IMR-90 (cell line): Measurements from ENCODE around the gene SRCIN1. TPM values are rescaled to one million over a fixed set of nuclear protein-coding genes. Genes with fewer than 3 reads are reported as not detected.

Source experiments
- ATAC-seq: fragments of 200-7000 bp; cut with Tn5 transposase; 2 replicates; pipeline ENCODE4 v1.9.1; 2020; ENCODE audit warnings: low read depth, mild to moderate bottlenecking, moderate library complexity
- BruUV-seq: library from RNA; stranded (reverse); fragments of 400-500 nt; replicated peaks from 2 replicates; lab custom pipeline; 2021; lab: Mats Ljungman, UMichigan
- CTCF ChIA-PET: fragments of 300-600 bp; formaldehyde crosslinking; extraction: SDS; loops from one replicate; lab custom pipeline; 2021; ENCODE audit warnings: antibody characterized with exemption; lab: Yijun Ruan, JAX
- POLR2A ChIA-PET: fragments of 300-600 bp; sonication (Branson Sonifier 250); formaldehyde crosslinking; loops from one replicate; lab custom pipeline; 2022; ENCODE audit warnings: antibody characterized with exemption; ENCODE audit not compliant: unreplicated experiment; lab: Charles Lee
- DNase-seq: peaks from one replicate; pipeline ENCODE4 v3.0.0; 2013
- H2AFZ ChIP-seq: replicated peaks from 2 replicates; pipeline ENCODE3; 2013; ENCODE audit warnings: low read length, mild to moderate bottlenecking; ENCODE audit not compliant: poor library complexity
- H2AK5ac ChIP-seq: 2 replicates; pipeline ENCODE4 v1.6.1; 2013; ENCODE audit warnings: low read depth, low read length, inconsistent platforms
- H2AK9ac ChIP-seq: replicated peaks from 2 replicates; pipeline ENCODE3; 2013; ENCODE audit warnings: mild to moderate bottlenecking, low read depth, low read length, moderate library complexity; ENCODE audit not compliant: poor library complexity
- H2BK120ac ChIP-seq: 2 replicates; pipeline ENCODE4 v1.6.1; 2013; ENCODE audit warnings: low read depth, low read length, inconsistent platforms
- H2BK15ac ChIP-seq: 3 replicates; pipeline ENCODE4 v1.6.1; 2013; ENCODE audit warnings: low read depth, low read length, inconsistent platforms
- H2BK20ac ChIP-seq: 2 replicates; pipeline ENCODE4 v1.6.1; 2013; ENCODE audit warnings: low read depth, mild to moderate bottlenecking, inconsistent platforms, low read length, moderate library complexity
- H2BK5ac ChIP-seq: 2 replicates; pipeline ENCODE4 v1.6.1; 2013; ENCODE audit warnings: mild to moderate bottlenecking, low read depth, low read length, inconsistent platforms; ENCODE audit not compliant: poor library complexity, severe bottlenecking
- H3K14ac ChIP-seq: replicated peaks from 2 replicates; pipeline ENCODE4 v1.6.1; 2013; ENCODE audit warnings: low read depth, low read length, inconsistent platforms
- H3K18ac ChIP-seq: 2 replicates; pipeline ENCODE4 v1.6.1; 2013; ENCODE audit warnings: low read depth, low read length, control low read depth
- H3K23ac ChIP-seq: 2 replicates; pipeline ENCODE4 v1.6.1; 2013; ENCODE audit warnings: low read depth, low read length, inconsistent platforms
- H3K27ac ChIP-seq: 2 replicates; pipeline ENCODE4 v1.5.1; 2013; ENCODE audit warnings: mild to moderate bottlenecking, control low read depth, low read length; ENCODE audit not compliant: insufficient read depth
- H3K27me3 ChIP-seq: 2 replicates; pipeline ENCODE4 v1.6.1; 2013; ENCODE audit warnings: low read length; ENCODE audit not compliant: control insufficient read depth, insufficient read depth
- H3K36me3 ChIP-seq: 2 replicates; pipeline ENCODE4 v1.6.1; 2013; ENCODE audit warnings: low read length, mixed read lengths; ENCODE audit not compliant: control insufficient read depth, insufficient read depth
- H3K4ac ChIP-seq: 2 replicates; pipeline ENCODE4 v1.6.1; 2013; ENCODE audit warnings: low read depth, low read length, inconsistent platforms
- H3K4me1 ChIP-seq: 2 replicates; pipeline ENCODE4 v1.6.1; 2013; ENCODE audit warnings: low read length, mixed read lengths; ENCODE audit not compliant: control insufficient read depth, insufficient read depth
- H3K4me2 ChIP-seq: 2 replicates; pipeline ENCODE4 v1.6.1; 2013; ENCODE audit warnings: low read depth, mild to moderate bottlenecking, control low read depth, low read length, moderate library complexity
- H3K4me3 ChIP-seq: 2 replicates; pipeline ENCODE4 v1.5.1; 2013; ENCODE audit warnings: low read depth, mild to moderate bottlenecking, control low read depth, low read length, moderate library complexity; ENCODE audit not compliant: insufficient read depth
- H3K56ac ChIP-seq: 2 replicates; pipeline ENCODE4 v1.6.1; 2013; ENCODE audit warnings: low read length, inconsistent platforms; ENCODE audit not compliant: insufficient read depth; ENCODE audit errors: extremely low read depth
- H3K79me1 ChIP-seq, 2 experiments: 2 replicates each; pipeline ENCODE4 v1.6.1; 2013; ENCODE audit warnings: low read length in 2 of 2, inconsistent platforms in 1 of 2, low read depth in 1 of 2
- H3K9ac ChIP-seq: 2 replicates; pipeline ENCODE4 v1.6.1; 2013; ENCODE audit warnings: low read depth, low read length, control low read depth
- H3K9me1 ChIP-seq: 2 replicates; pipeline ENCODE4 v1.6.1; 2013; ENCODE audit warnings: low read length, inconsistent platforms; ENCODE audit not compliant: insufficient read depth
- H3K9me3 ChIP-seq: 2 replicates; pipeline ENCODE4 v1.6.1; 2013; ENCODE audit warnings: low read length; ENCODE audit not compliant: control insufficient read depth, insufficient read depth
- H4K20me1 ChIP-seq: 2 replicates; pipeline ENCODE4 v1.6.1; 2013; ENCODE audit warnings: low read length, inconsistent platforms; ENCODE audit not compliant: insufficient read depth
- H4K5ac ChIP-seq: 2 replicates; pipeline ENCODE4 v1.6.1; 2013; ENCODE audit warnings: mild to moderate bottlenecking, low read depth, low read length, control low read depth
- H4K8ac ChIP-seq, 2 experiments: 2 replicates each; pipeline ENCODE4 v1.6.1; 2013; ENCODE audit warnings: low read depth in 2 of 2, low read length in 2 of 2, control low read depth in 1 of 2, inconsistent platforms in 1 of 2
- H4K91ac ChIP-seq: 2 replicates; pipeline ENCODE4 v1.6.1; 2013; ENCODE audit warnings: low read depth, low read length, inconsistent platforms; ENCODE audit not compliant: insufficient read depth
- BHLHE40 ChIP-seq: fragments of 150-350 bp; IDR thresholded peaks from 2 replicates; pipeline ENCODE4 v1.6.1; 2016; ENCODE audit warnings: mild to moderate bottlenecking, low read depth, low read length
- CEBPB ChIP-seq: IDR thresholded peaks from 2 replicates; pipeline ENCODE4 v1.6.1; 2012; ENCODE audit warnings: low read depth, low read length, improper control_type of control experiment
- CHD1 ChIP-seq: IDR thresholded peaks from 2 replicates; pipeline ENCODE4 v1.6.1; 2012; ENCODE audit warnings: low read depth, low read length, improper control_type of control experiment
- CTCF ChIP-seq: conservative IDR thresholded peaks from 2 replicates; pipeline ENCODE4 v1.5.1; 2012; ENCODE audit warnings: mild to moderate bottlenecking, low read depth, low read length, improper control_type of control experiment
- ELK1 ChIP-seq: fragments of 150-350 bp; IDR thresholded peaks from 2 replicates; pipeline ENCODE4 v1.6.1; 2016; ENCODE audit warnings: low read depth, mild to moderate bottlenecking, low read length, moderate library complexity, borderline replicate concordance
- FOS ChIP-seq: fragments of 150-350 bp; IDR thresholded peaks from 2 replicates; pipeline ENCODE4 v1.6.1; 2016; ENCODE audit warnings: low read depth, low read length
- MAZ ChIP-seq: IDR thresholded peaks from 2 replicates; pipeline ENCODE4 v1.6.1; 2012; ENCODE audit warnings: low read depth, mild to moderate bottlenecking, low read length, improper control_type of control experiment, moderate library complexity, borderline replicate concordance
- MXI1 ChIP-seq: IDR thresholded peaks from 2 replicates; pipeline ENCODE4 v1.6.1; 2012; ENCODE audit warnings: low read depth, mild to moderate bottlenecking, low read length, moderate library complexity, borderline replicate concordance
- POLR2A ChIP-seq: IDR thresholded peaks from 2 replicates; pipeline ENCODE4 v1.6.1; 2012; ENCODE audit warnings: mild to moderate bottlenecking, low read depth, low read length
- RAD21 ChIP-seq: IDR thresholded peaks from 2 replicates; pipeline ENCODE4 v1.6.1; 2012; ENCODE audit warnings: low read length, improper control_type of control experiment
- RCOR1 ChIP-seq: IDR thresholded peaks from 2 replicates; pipeline ENCODE4 v1.6.1; 2012; ENCODE audit warnings: mild to moderate bottlenecking, low read length, improper control_type of control experiment; ENCODE audit not compliant: insufficient replicate concordance
- SMC3 ChIP-seq: fragments of 150-350 bp; IDR thresholded peaks from 2 replicates; pipeline ENCODE4 v1.6.1; 2016; ENCODE audit warnings: low read depth, mild to moderate bottlenecking, antibody characterized with exemption, low read length, moderate library complexity
- USF2 ChIP-seq: fragments of 150-350 bp; IDR thresholded peaks from 2 replicates; pipeline ENCODE4 v1.6.1; 2017; ENCODE audit warnings: mild to moderate bottlenecking, antibody characterized with exemption, low read length, low read depth
- WGBS, 2 experiments: methylation state at CpG; one replicate each; pipeline versions ENCODE4 v1.1.5 to v1.1.7; 2013; ENCODE audit warnings: missing lambda C conversion rate in 2 of 2; ENCODE audit not compliant: insufficient read length in 1 of 2; ENCODE audit errors: extremely low coverage in 2 of 2; 5-methylcytosine and 5-hydroxymethylcytosine counted together
- dilution Hi-C: fragments of 300-500 bp; cut with HindIII; formaldehyde crosslinking; loops from one replicate; pipeline ENCODE4 v1.14.3; 2018; ENCODE audit warnings: low sequenced_read_pairs; ENCODE audit not compliant: unreplicated experiment
- in situ Hi-C: fragments of 300-500 bp; cut with MboI; formaldehyde crosslinking; loops from 3 replicates; pipeline ENCODE4 v1.14.3; 2019; ENCODE audit warnings: low sequenced_read_pairs, inconsistent platforms, mixed read lengths
- intact Hi-C: fragments of 100-400 bp; cut with micrococcal nuclease; formaldehyde crosslinking; loops from 2 replicates; pipeline ENCODE4 v1.10.0; 2022
- polyA plus RNA-seq, 3 experiments: library from polyadenylated mRNA; depleted of rRNA; stranded (reverse); fragments of >200 nt; gene quantifications; 2 replicates each; pipeline ENCODE4 v1.2.3, GENCODE V29; 2012; ENCODE audit warnings: low replicate concordance in 1 of 3
- total RNA-seq: library from RNA; depleted of rRNA; stranded (reverse); fragments of >200 nt; gene quantifications from 2 replicates; pipeline ENCODE4 v1.2.3, GENCODE V29; 2012

The SRCIN1 gene
- total and polyA plus RNA-seq, 2 of the 4 experiments (the other 2 are of a cell fraction): not detected

- TF ChIP-seq CHD1 (no peak), RAD21 (no peak), USF2 (no peak)
Measured at GRCh38 chr17:38557396-38557795, 48.4 kb downstream of the SRCIN1 start (continued).

- Histone ChIP-seq H2BK120ac (no peak overlapping the region), H4K91ac (no peak overlapping the region), H2BK20ac (no peak overlapping the region), H3K56ac (no peak overlapping the region), H3K9ac (no peak overlapping the region), H3K9me3 (peaks cover 2% of the 10 kb centered on the region; the same call in 1 of the 2 replicates), H3K27ac (no peak overlapping the region), H4K8ac (no peak overlapping the region), H2BK15ac (no peak overlapping the region), H3K9me1 (0 out of 2 replicates have a peak, but pooled peaks cover 2% of the 10 kb centered on the region), H3K4me3 (no peak overlapping the region), H2AK5ac (no peak overlapping the region), H4K5ac (no peak overlapping the region), H4K20me1 (peaks cover 8% of the 10 kb centered on the region; the same call in 1 of the 2 replicates), H2AK9ac (no peak overlapping the region), H3K79me1 (no peaks in the 10 kb centered on the region), H3K36me3 (no peaks in the 10 kb centered on the region), H3K27me3 (peaks cover 61% of the 10 kb centered on the region), H3K18ac (no peak overlapping the region), H3K14ac (no peak overlapping the region), H2BK5ac (no peak overlapping the region), H3K4me2 (no peak overlapping the region), H3K4me1 (peaks cover 2% of the 10 kb centered on the region; the same call in 1 of the 2 replicates), H3K23ac (no peak overlapping the region), H3K4ac (no peak overlapping the region), H2AFZ (no peak overlapping the region)
- intact Hi-C loops: no loop called here
- no TSS peak for BruUV-seq
- WGBS, 2 experiments: 81% methylated on average over 5 of the region's 6 CpGs; no CpG with 5 or more reads in 1 of the 2 experiments
- CTCF ChIA-PET: no interaction called here
- dilution Hi-C loops: no loop called here
- DNase-seq (no peak), ATAC-seq (no peak)
- POLR2A ChIA-PET: no interaction called here
- in situ Hi-C loops: no loop called here
- TF ChIP-seq CHD1 (no peak), POLR2A (no peak), BHLHE40 (no peak), MAZ (no peak), SMC3 (no peak), CEBPB (no peak), CTCF (no peak), USF2 (no peak), MXI1 (no peak), ELK1 (no peak), FOS (no peak), RCOR1 (no peak)
Measured at GRCh38 chr17:38556239-38556638, 49.5 kb downstream of the SRCIN1 start.
